GM23338 (cell line): ENCODE data around the gene PRPSAP2.

ENCODE experiments used
- CTCF ChIP-seq, 2 experiments: fragments of 200-600 bp in 1 of 2; sonication (generic) in 1 of 2; conservative IDR thresholded peaks; 2 replicates each; pipeline versions ENCODE4 v1.5.1 to v1.6.1; 2016 to 2017; ENCODE audit warnings: antibody characterized with exemption in 2 of 2, low read depth in 2 of 2, mild to moderate bottlenecking in 2 of 2, moderate library complexity in 1 of 2
- ETS1 ChIP-seq: IDR thresholded peaks from 2 replicates; pipeline ENCODE4 v1.6.1; 2016; ENCODE audit warnings: antibody characterized with exemption
- EZH2 ChIP-seq: fragments of 200-600 bp; sonication (generic); IDR thresholded peaks from one replicate; pipeline ENCODE4 v1.8.0; 2017; ENCODE audit warnings: antibody characterized with exemption, mild to moderate bottlenecking, low read depth; ENCODE audit not compliant: unreplicated experiment

GRCh38 chr17:18971801-18972200, 113.9 kb downstream of the PRPSAP2 start:
- no peak for TF ChIP-seq CTCF (conservative IDR thresholded peaks at IDR 0.05; ENCODE audit: low read depth in 2 of 2)
- no peak for TF ChIP-seq EZH2
- no peak for TF ChIP-seq ETS1
